Upper lobe of left lung (tissue), 4 donors: ENCODE measurements around the gene DDX55.

ENCODE experiments used
- POLR2A ChIP-seq, 4 donors: fragments of 450-650 bp; IDR thresholded peaks; one replicate each; pipeline ENCODE4 v1.5.1; 2016 to 2017; ENCODE audit warnings: antibody characterized with exemption in 4 of 4, mild to moderate bottlenecking in 2 of 4
- POLR2AphosphoS5 ChIP-seq, 2 donors: sonication (generic); formaldehyde crosslinking; IDR thresholded peaks; one replicate each; pipeline ENCODE4 v1.5.1; 2017; ENCODE audit warnings: antibody characterized with exemption in 2 of 2
- TF ChIP-seq, protein P1 (sequence below), 6 experiments: fragments of 450-650 bp in 4 of 6; fragments of 200-600 bp in 2 of 6; sonication (generic) in 2 of 6; IDR thresholded peaks; one replicate each; pipeline ENCODE4 v1.5.1; 2016 to 2019; ENCODE audit warnings: antibody characterized with exemption in 6 of 6

DNA sequence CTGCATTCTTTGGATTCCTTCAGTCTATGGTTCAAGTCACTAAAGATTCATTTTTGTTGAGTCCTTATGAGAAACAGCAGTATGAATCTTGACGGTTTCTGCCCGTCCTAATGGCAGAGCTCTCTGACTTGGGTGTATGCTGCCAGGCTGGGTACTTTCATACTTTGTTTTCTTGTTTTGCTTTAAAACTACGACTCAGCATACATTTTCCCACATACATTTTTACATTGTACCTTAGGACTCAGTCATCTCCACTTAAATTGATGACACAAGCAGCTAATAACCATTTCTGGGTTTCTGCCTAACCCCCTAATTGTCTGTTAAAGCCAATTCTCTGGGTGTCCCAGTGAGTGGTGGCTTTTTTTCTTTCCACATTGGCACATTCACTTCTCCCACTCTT, 4.8 kb upstream of the DDX55 start:
- TF ChIP-seq, protein P1, sequence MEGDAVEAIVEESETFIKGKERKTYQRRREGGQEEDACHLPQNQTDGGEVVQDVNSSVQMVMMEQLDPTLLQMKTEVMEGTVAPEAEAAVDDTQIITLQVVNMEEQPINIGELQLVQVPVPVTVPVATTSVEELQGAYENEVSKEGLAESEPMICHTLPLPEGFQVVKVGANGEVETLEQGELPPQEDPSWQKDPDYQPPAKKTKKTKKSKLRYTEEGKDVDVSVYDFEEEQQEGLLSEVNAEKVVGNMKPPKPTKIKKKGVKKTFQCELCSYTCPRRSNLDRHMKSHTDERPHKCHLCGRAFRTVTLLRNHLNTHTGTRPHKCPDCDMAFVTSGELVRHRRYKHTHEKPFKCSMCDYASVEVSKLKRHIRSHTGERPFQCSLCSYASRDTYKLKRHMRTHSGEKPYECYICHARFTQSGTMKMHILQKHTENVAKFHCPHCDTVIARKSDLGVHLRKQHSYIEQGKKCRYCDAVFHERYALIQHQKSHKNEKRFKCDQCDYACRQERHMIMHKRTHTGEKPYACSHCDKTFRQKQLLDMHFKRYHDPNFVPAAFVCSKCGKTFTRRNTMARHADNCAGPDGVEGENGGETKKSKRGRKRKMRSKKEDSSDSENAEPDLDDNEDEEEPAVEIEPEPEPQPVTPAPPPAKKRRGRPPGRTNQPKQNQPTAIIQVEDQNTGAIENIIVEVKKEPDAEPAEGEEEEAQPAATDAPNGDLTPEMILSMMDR (IDR thresholded peaks at IDR 0.05): no peak
- TF ChIP-seq POLR2A (IDR thresholded peaks at IDR 0.05) (no peak), POLR2AphosphoS5 (IDR thresholded peaks at IDR 0.05) (no peak)
